H9 (cell line): ENCODE data around the gene SLC47A2. TPM values are rescaled to one million over a fixed set of nuclear protein-coding genes. Genes with fewer than 3 reads are reported as not detected.
A peak's percentile ranks its signal among the peaks of the same experiment; 100 is the strongest.

Source experiments
- DNase-seq: peaks from one replicate; pipeline ENCODE4 v3.0.0-alpha.2; 2017
- H2AFZ ChIP-seq: one replicate; pipeline ENCODE4 v1.6.1; 2013; ENCODE audit warnings: mild to moderate bottlenecking, low read length, control low read depth, moderate library complexity
- H2AK5ac ChIP-seq: 2 replicates; pipeline ENCODE4 v1.6.1; 2013; ENCODE audit warnings: low read length, control low read depth, mixed read lengths; ENCODE audit not compliant: insufficient read length
- H2BK120ac ChIP-seq: one replicate; pipeline ENCODE4 v1.6.1; 2013; ENCODE audit warnings: low read depth, mild to moderate bottlenecking, low read length, control low read depth, inconsistent platforms; ENCODE audit not compliant: poor library complexity, severe bottlenecking
- H2BK12ac ChIP-seq: 2 replicates; pipeline ENCODE4 v1.6.1; 2013; ENCODE audit warnings: low read length, control low read depth, mixed read lengths, low read depth; ENCODE audit not compliant: insufficient read length
- H2BK15ac ChIP-seq: 2 replicates; pipeline ENCODE4 v1.6.1; 2013; ENCODE audit warnings: low read depth, low read length, control low read depth
- H2BK20ac ChIP-seq: one replicate; pipeline ENCODE4 v1.6.1; 2013; ENCODE audit warnings: low read depth, mild to moderate bottlenecking, low read length, control low read depth, inconsistent platforms; ENCODE audit not compliant: poor library complexity, severe bottlenecking
- H2BK5ac ChIP-seq: 2 replicates; pipeline ENCODE4 v1.6.1; 2013; ENCODE audit warnings: low read length, control low read depth, mixed read lengths; ENCODE audit not compliant: insufficient read length
- H3K14ac ChIP-seq: 2 replicates; pipeline ENCODE4 v1.6.1; 2013; ENCODE audit warnings: low read length, control low read depth; ENCODE audit not compliant: insufficient read depth
- H3K18ac ChIP-seq: 2 replicates; pipeline ENCODE4 v1.6.1; 2013; ENCODE audit warnings: low read depth, mild to moderate bottlenecking, mixed read lengths, low read length, control low read depth; ENCODE audit not compliant: insufficient read length
- H3K23ac ChIP-seq: 2 replicates; pipeline ENCODE4 v1.6.1; 2013; ENCODE audit warnings: low read length, control low read depth, mixed read lengths, low read depth; ENCODE audit not compliant: insufficient read length
- H3K23me2 ChIP-seq: 2 replicates; pipeline ENCODE4 v1.6.1; 2013; ENCODE audit warnings: low read depth, mild to moderate bottlenecking, mixed read lengths, low read length, control low read depth; ENCODE audit not compliant: insufficient read length, poor library complexity, severe bottlenecking
- H3K27ac ChIP-seq: 2 replicates; pipeline ENCODE4 v1.5.1; 2013; ENCODE audit warnings: low read length, control low read depth, mixed read lengths, low read depth; ENCODE audit not compliant: insufficient read length
- H3K27me3 ChIP-seq: 2 replicates; pipeline ENCODE4 v1.6.1; 2013; ENCODE audit warnings: low read length, control low read depth, inconsistent platforms; ENCODE audit not compliant: insufficient read depth
- H3K4ac ChIP-seq: 2 replicates; pipeline ENCODE4 v1.6.1; 2013; ENCODE audit warnings: low read depth, mild to moderate bottlenecking, control low read depth, inconsistent platforms, low read length, moderate library complexity
- H3K4me1 ChIP-seq: 2 replicates; pipeline ENCODE4 v1.6.1; 2013; ENCODE audit warnings: low read length, control low read depth, inconsistent platforms; ENCODE audit not compliant: insufficient read depth
- H3K4me2 ChIP-seq: 2 replicates; pipeline ENCODE4 v1.6.1; 2013; ENCODE audit warnings: low read length, control low read depth, mixed read lengths; ENCODE audit not compliant: insufficient read length, insufficient read depth
- H3K56ac ChIP-seq: 2 replicates; pipeline ENCODE4 v1.6.1; 2013; ENCODE audit warnings: low read depth, mild to moderate bottlenecking, mixed read lengths, low read length, control low read depth; ENCODE audit not compliant: insufficient read length
- H3K79me1 ChIP-seq: 2 replicates; pipeline ENCODE4 v1.6.1; 2013; ENCODE audit warnings: low read depth, mild to moderate bottlenecking, moderate library complexity, low read length, control low read depth, inconsistent platforms; ENCODE audit not compliant: insufficient read depth, poor library complexity, severe bottlenecking
- H3K79me2 ChIP-seq: 2 replicates; pipeline ENCODE4 v1.6.1; 2013; ENCODE audit warnings: low read length, control low read depth, inconsistent platforms; ENCODE audit not compliant: insufficient read depth
- H3K9ac ChIP-seq: 2 replicates; pipeline ENCODE4 v1.6.1; 2013; ENCODE audit warnings: low read length, control low read depth, mixed read lengths; ENCODE audit not compliant: insufficient read length; ENCODE audit errors: extremely low read depth
- H3K9me3 ChIP-seq: one replicate; pipeline ENCODE4 v1.6.1; 2013; ENCODE audit warnings: low read depth, low read length, inconsistent platforms; ENCODE audit not compliant: control insufficient read depth
- H3T11ph ChIP-seq: one replicate; pipeline ENCODE4 v1.6.1; 2013; ENCODE audit warnings: mild to moderate bottlenecking, low read length, control low read depth, inconsistent platforms
- H4K20me1 ChIP-seq: one replicate; pipeline ENCODE4 v1.6.1; 2013; ENCODE audit not compliant: control insufficient read depth, insufficient read length, insufficient read depth
- H4K5ac ChIP-seq: 2 replicates; pipeline ENCODE4 v1.6.1; 2013; ENCODE audit warnings: low read depth, mild to moderate bottlenecking, mixed read lengths, low read length, control low read depth; ENCODE audit not compliant: insufficient read length
- H4K8ac ChIP-seq: replicated peaks from 2 replicates; pipeline ENCODE4 v1.6.1; 2013; ENCODE audit warnings: low read length, control low read depth, mixed read lengths, low read depth; ENCODE audit not compliant: insufficient read length
- H4K91ac ChIP-seq: 2 replicates; pipeline ENCODE4 v1.6.1; 2013; ENCODE audit warnings: low read depth, mild to moderate bottlenecking, moderate library complexity, mixed read lengths, low read length, control low read depth; ENCODE audit not compliant: insufficient read length
- H3K27ac Mint-ChIP-seq, 3 experiments: 2 replicates in 2 of 3; 3 replicates in 1 of 3; pipeline ENCODE4 v1.8.0; 2020 to 2021; ENCODE audit warnings: mixed read lengths in 3 of 3, mild to moderate bottlenecking in 1 of 3, moderate library complexity in 1 of 3
- H3K27me3 Mint-ChIP-seq: 2 replicates; pipeline ENCODE4 v1.8.0; 2021; ENCODE audit warnings: low read depth, mild to moderate bottlenecking, moderate library complexity, mixed read lengths
- H3K36me3 Mint-ChIP-seq, 3 experiments: 2 replicates in 2 of 3; 3 replicates in 1 of 3; pipeline ENCODE4 v1.8.0; 2020 to 2021; ENCODE audit warnings: low read depth in 3 of 3, mixed read lengths in 3 of 3; ENCODE audit not compliant: insufficient read depth in 1 of 3
- H3K4me1 Mint-ChIP-seq, 2 experiments: 2 replicates each; pipeline ENCODE4 v1.8.0; 2020; ENCODE audit warnings: mixed read lengths in 2 of 2
- H3K4me3 Mint-ChIP-seq, 2 experiments: 2 replicates in 1 of 2; 3 replicates in 1 of 2; pipeline ENCODE4 v1.8.0; 2020 to 2021; ENCODE audit warnings: mild to moderate bottlenecking in 2 of 2, mixed read lengths in 2 of 2, moderate library complexity in 1 of 2
- H3K9me3 Mint-ChIP-seq, 2 experiments: 2 replicates in 1 of 2; 3 replicates in 1 of 2; pipeline ENCODE4 v1.8.0; 2020; ENCODE audit warnings: mild to moderate bottlenecking in 2 of 2, mixed read lengths in 2 of 2, moderate library complexity in 1 of 2
- CTCF ChIP-seq: fragments of 200-600 bp; sonication (generic); conservative IDR thresholded peaks from 3 replicates; pipeline ENCODE4 v1.8.0; 2021; ENCODE audit warnings: antibody characterized with exemption, mild to moderate bottlenecking
- WGBS: extraction: QIAGEN DNeasy Blood & Tissue Kit; methylation state at CpG from one replicate; pipeline ENCODE4 v1.1.7; 2013; ENCODE audit warnings: missing lambda C conversion rate, low lambda C conversion rate, mixed read lengths; ENCODE audit not compliant: insufficient read length; ENCODE audit errors: extremely low coverage; 5-methylcytosine and 5-hydroxymethylcytosine counted together
- total RNA-seq: library from RNA; stranded (reverse); gene quantifications from 2 replicates; pipeline ENCODE4 v1.2.1, GENCODE V29; 2021

The SLC47A2 gene
- total RNA-seq, 1 experiment from 2014 or later, result not detected

GRCh38 chr17:19683117-19683516 is 33.3 kb downstream of the SLC47A2 start:
- no CpG with 5 or more reads among the region's 2 CpGs for WGBS

More at GRCh38 chr17:19683117-19683516, 33.3 kb downstream of the SLC47A2 start:
- Histone ChIP-seq H3K27ac (no peak overlapping the region), H3K27me3 (no peaks in the 10 kb centered on the region), H3K9ac (no peak overlapping the region), H2AFZ (no peak overlapping the region), H3K23me2 (no peaks in the 10 kb centered on the region), H3K79me1 (no peaks in the 10 kb centered on the region), H2BK120ac (no peak overlapping the region), H2BK5ac (no peak overlapping the region), H2AK5ac (no peak overlapping the region), H4K20me1 (no peaks in the 10 kb centered on the region), H3T11ph (no peak overlapping the region), H3K14ac (no peak overlapping the region), H3K23ac (no peak overlapping the region), H3K9me3 (peaks cover 16% of the 10 kb centered on the region), H3K4me2 (no peak overlapping the region), H2BK20ac (no peak overlapping the region), H4K8ac (no peak overlapping the region), H3K18ac (no peak overlapping the region), H4K5ac (no peak overlapping the region), H3K79me2 (no peaks in the 10 kb centered on the region), H3K4me1 (no peaks in the 10 kb centered on the region), H4K91ac (no peak overlapping the region), H2BK12ac (no peak overlapping the region), H3K4ac (no peak overlapping the region), H3K56ac (no peak overlapping the region), H2BK15ac (no peak overlapping the region)
- Mint-ChIP-seq H3K9me3 (peaks cover 51 to 55% of the 10 kb centered on the region in 2 experiments), H3K4me1 (peaks cover 0 to 9% of the 10 kb centered on the region in 2 experiments; a peak in 2 of 4 replicates), H3K36me3 (peaks cover 65 to 75% (median 69%) of the 10 kb centered on the region in 3 experiments), H3K27ac (no peak overlapping the region), H3K4me3 (no peak overlapping the region), H3K27me3 (no peaks in the 10 kb centered on the region)
- peak; percentile 18 for DNase-seq
- no peak for TF ChIP-seq CTCF
